ENCODE results near the gene FSTL4. TPM values are rescaled to one million over a fixed set of nuclear protein-coding genes. Genes with fewer than 3 reads are reported as not detected.

Gene FSTL4
- total and polyA plus RNA-seq, 2 of the 13 experiments (the other 11 are each of a cell fraction or from before 2014, with no cell fraction given): 2.1 to 3.0 TPM

DNA sequence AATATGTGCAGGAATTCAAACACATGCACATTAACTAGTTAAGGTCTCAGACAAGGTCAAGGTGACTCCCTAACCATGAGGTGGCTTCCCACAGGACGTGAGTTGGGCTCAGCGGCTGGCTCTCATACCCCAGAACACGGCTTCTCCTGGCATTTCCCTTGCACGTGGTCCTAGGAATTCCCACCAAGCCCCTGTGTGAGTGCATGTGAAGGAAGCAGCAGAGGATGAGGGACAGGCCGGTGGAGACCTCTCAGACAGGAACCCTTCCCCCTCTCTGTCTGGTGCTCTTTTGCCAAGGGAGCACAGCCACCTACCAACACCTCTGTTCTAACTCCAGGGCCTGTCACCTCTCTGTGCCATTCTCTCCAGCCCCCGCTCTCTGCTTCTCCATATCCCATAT lies 271.0 kb downstream of the FSTL4 start:
- no TSS peak for BruUV-seq (replicated peaks)
- Histone ChIP-seq H3K9ac (ENCODE audit: insufficient read depth, low read depth, low read length) (no peak overlapping the region), H3K27me3 (ENCODE audit: control insufficient read depth in 1 of 2, insufficient read depth in 2 of 2, low read length in 2 of 2) (peaks cover 2 to 3% of the 10 kb centered on the region in 2 experiments; a peak in 3 of 5 replicates), H3K4me1 (ENCODE audit: insufficient read depth, low read length) (no peaks in the 10 kb centered on the region), H3K4me2 (ENCODE audit: low read depth, low read length) (no peak overlapping the region), H3K27ac (ENCODE audit: extremely low read length, insufficient read depth, low read length) (no peak overlapping the region), H3K4me3 (replicated peaks in 1 of 3; ENCODE audit: insufficient read depth in 1 of 3, low read depth in 2 of 3, low read length in 3 of 3) (no peak overlapping the region), H4K20me1 (ENCODE audit: insufficient read depth, low read length) (no peaks in the 10 kb centered on the region), H3K79me2 (ENCODE audit: insufficient read depth, low read length) (no peaks in the 10 kb centered on the region), H2AFZ (ENCODE audit: low read length) (no peak overlapping the region), H3K36me3 (replicated peaks in 1 of 2; ENCODE audit: control insufficient read depth in 1 of 2, insufficient read depth in 2 of 2, low read length in 2 of 2) (no peaks in the 10 kb centered on the region), H3K9me3 (ENCODE audit: low read length) (no peaks in the 10 kb centered on the region)
- TF ChIP-seq ZMAT3 (CRISPR knock-in tag; conservative IDR thresholded peaks at IDR 0.05) (no peak), ZNF343 (CRISPR knock-in tag; IDR thresholded peaks at IDR 0.05) (no peak), STAT5B (CRISPR knock-in tag; IDR thresholded peaks at IDR 0.05) (no peak)
- TF ChIP-seq, protein P1, sequence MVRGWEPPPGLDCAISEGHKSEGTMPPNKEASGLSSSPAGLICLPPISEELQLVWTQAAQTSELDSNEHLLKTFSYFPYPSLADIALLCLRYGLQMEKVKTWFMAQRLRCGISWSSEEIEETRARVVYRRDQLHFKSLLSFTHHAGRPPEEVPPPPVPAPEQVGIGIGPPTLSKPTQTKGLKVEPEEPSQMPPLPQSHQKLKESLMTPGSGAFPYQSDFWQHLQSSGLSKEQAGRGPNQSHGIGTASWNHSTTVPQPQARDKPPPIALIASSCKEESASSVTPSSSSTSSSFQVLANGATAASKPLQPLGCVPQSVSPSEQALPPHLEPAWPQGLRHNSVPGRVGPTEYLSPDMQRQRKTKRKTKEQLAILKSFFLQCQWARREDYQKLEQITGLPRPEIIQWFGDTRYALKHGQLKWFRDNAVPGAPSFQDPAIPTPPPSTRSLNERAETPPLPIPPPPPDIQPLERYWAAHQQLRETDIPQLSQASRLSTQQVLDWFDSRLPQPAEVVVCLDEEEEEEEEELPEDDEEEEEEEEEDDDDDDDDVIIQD (CRISPR knock-in tag; IDR thresholded peaks at IDR 0.05; ENCODE audit: low read depth): no peak
- CTCF ChIA-PET (ENCODE audit: low intra/inter-chr PET ratio, low total read pairs): no interaction called here
- 37% methylated on average over 6 of the region's 6 CpGs for WGBS (ENCODE audit: low lambda C conversion rate)
- in situ Hi-C loops (cut with HindIII; ENCODE audit: extremely low pct_ligation_motif_present, low pct_unique_long_range_greater_than_20kb) (no loop called here), intact Hi-C loops (cut with micrococcal nuclease; ENCODE audit: unreplicated experiment) (no loop called here)
- no peak for FAIRE-seq
- no peak for ATAC-seq
- POLR2A ChIA-PET: no interaction called here
- no peak for DNase-seq (ENCODE audit: low spot score)

DNA sequence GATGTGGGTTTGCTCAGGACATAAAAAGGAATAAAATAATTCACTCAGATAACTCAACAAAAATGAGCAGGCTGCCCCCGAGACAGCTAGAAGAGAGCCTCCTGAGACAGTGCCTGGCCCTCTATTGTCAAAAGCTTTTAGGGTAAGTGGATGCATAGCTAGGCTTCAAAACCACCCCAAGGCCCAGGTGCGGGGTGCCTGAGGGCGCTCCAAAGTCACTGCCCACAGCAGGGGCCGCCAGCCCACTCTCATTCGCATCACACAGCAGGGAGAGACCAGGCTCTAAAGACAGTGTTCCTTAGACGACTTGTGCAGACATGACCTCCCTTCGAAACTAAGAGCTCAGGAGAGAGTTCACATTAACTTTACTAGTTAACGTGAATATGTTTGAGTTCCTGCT lies 271.5 kb downstream of the FSTL4 start:
- no peak for FAIRE-seq
- H4K20me1 ChIP-seq (ENCODE audit: insufficient read depth, low read length): no peaks in the 10 kb centered on the region
- no peak overlapping the region for H3K9ac ChIP-seq (ENCODE audit: insufficient read depth, low read depth, low read length)
- ATAC-seq: no peak
- peaks cover 2 to 3% of the 10 kb centered on the region in 2 experiments; a peak in 3 of 5 replicates for H3K27me3 ChIP-seq (ENCODE audit: control insufficient read depth in 1 of 2, insufficient read depth in 2 of 2, low read length in 2 of 2)
- no peak overlapping the region for H2AFZ ChIP-seq (ENCODE audit: low read length)
- WGBS (ENCODE audit: low lambda C conversion rate): 37% methylated on average over 8 of the region's 8 CpGs
- TF ChIP-seq ZNF34 (CRISPR knock-in tag; IDR thresholded peaks at IDR 0.05; ENCODE audit: borderline replicate concordance) (no peak), YEATS2 (CRISPR knock-in tag; IDR thresholded peaks at IDR 0.05; ENCODE audit: borderline replicate concordance) (no peak), ZNF770 (CRISPR knock-in tag; IDR thresholded peaks at IDR 0.05) (no peak), ZNF850 (CRISPR knock-in tag; conservative IDR thresholded peaks at IDR 0.05) (no peak), AKAP8 (CRISPR knock-in tag; IDR thresholded peaks at IDR 0.05) (no peak)
- TF ChIP-seq, protein P2, sequence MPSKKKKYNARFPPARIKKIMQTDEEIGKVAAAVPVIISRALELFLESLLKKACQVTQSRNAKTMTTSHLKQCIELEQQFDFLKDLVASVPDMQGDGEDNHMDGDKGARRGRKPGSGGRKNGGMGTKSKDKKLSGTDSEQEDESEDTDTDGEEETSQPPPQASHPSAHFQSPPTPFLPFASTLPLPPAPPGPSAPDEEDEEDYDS (CRISPR knock-in tag; IDR thresholded peaks at IDR 0.05): no peak
- in situ Hi-C loops (cut with HindIII; ENCODE audit: extremely low pct_ligation_motif_present, low pct_unique_long_range_greater_than_20kb): no loop called here
- H3K4me3 ChIP-seq (replicated peaks in 1 of 3; ENCODE audit: insufficient read depth in 1 of 3, low read depth in 2 of 3, low read length in 3 of 3): no peak overlapping the region
- no peaks in the 10 kb centered on the region for H3K36me3 ChIP-seq (replicated peaks in 1 of 2; ENCODE audit: control insufficient read depth in 1 of 2, insufficient read depth in 2 of 2, low read length in 2 of 2)
- intact Hi-C loops (cut with micrococcal nuclease; ENCODE audit: unreplicated experiment): no loop called here
- no peak overlapping the region for H3K4me2 ChIP-seq (ENCODE audit: low read depth, low read length)
- H3K9me3 ChIP-seq (ENCODE audit: low read length): no peaks in the 10 kb centered on the region
- no peaks in the 10 kb centered on the region for H3K79me2 ChIP-seq (ENCODE audit: insufficient read depth, low read length)
- DNase-seq (ENCODE audit: low spot score): no peak
- ChIA-PET POLR2A (no interaction called here), CTCF (ENCODE audit: low intra/inter-chr PET ratio, low total read pairs) (no interaction called here)
- no TSS peak for BruUV-seq (replicated peaks)
- H3K27ac ChIP-seq (ENCODE audit: extremely low read length, insufficient read depth, low read length): no peak overlapping the region
- no peaks in the 10 kb centered on the region for H3K4me1 ChIP-seq (ENCODE audit: insufficient read depth, low read length)

Measured in HepG2 (cell line).